Embryonic facial prominence (tissue), 1 donor: ENCODE data around the gene DYRK1A.
A peak's percentile ranks its signal among the peaks of the same experiment; 100 is the strongest.
"Not testable (repeated sequence)": the region's sequence is repeated elsewhere in the genome, so short reads cannot be mapped to it uniquely, and the experiment has no call there.

Source experiments
- DNase-seq: peaks from one replicate; pipeline ENCODE4 v3.0.0-alpha.2; 2016; ENCODE audit errors: extremely low spot score

The DYRK1A gene

GRCh38 chr21:37366482-37367316 is at the start of gene DYRK1A:
DYRK1A (plus strand) TSS chr21:37366773; CDS start chr21:37420375, 53,602 bp downstream.
- DNase-seq: peak; percentile 99

GRCh38 chr21:37319551-37319950 is 47.0 kb upstream of the DYRK1A start:
- no peak for DNase-seq

GRCh38 chr21:37322084-37322483 is 44.5 kb upstream of the DYRK1A start:
- no peak for DNase-seq

GRCh38 chr21:37324558-37324957 is 42.0 kb upstream of the DYRK1A start:
- DNase-seq: no peak

GRCh38 chr21:37328147-37328546 is 38.4 kb upstream of the DYRK1A start:
- not testable (repeated sequence) for DNase-seq

- DNase-seq: no peak
Observed at GRCh38 chr21:37331411-37331810, 35.2 kb upstream of the DYRK1A start.

- no peak for DNase-seq
Observed at GRCh38 chr21:37335053-37335452, 31.5 kb upstream of the DYRK1A start.

GRCh38 chr21:37337179-37337578 is 29.4 kb upstream of the DYRK1A start:
- DNase-seq: no peak

- no peak for DNase-seq
Observed at GRCh38 chr21:37337831-37338230, 28.7 kb upstream of the DYRK1A start.

- no peak for DNase-seq
Observed at GRCh38 chr21:37338671-37339551, 27.7 kb upstream of the DYRK1A start.

- no peak for DNase-seq
Observed at GRCh38 chr21:37339552-37339939, 27.0 kb upstream of the DYRK1A start.

- DNase-seq: no peak
Observed at GRCh38 chr21:37341254-37341960, 25.2 kb upstream of the DYRK1A start.

- no peak for DNase-seq
Observed at GRCh38 chr21:37342046-37342632, 24.4 kb upstream of the DYRK1A start.

GRCh38 chr21:37346841-37347430 is 19.6 kb upstream of the DYRK1A start:
- DNase-seq: no peak

- no peak for DNase-seq
Observed at GRCh38 chr21:37348664-37349063, 17.9 kb upstream of the DYRK1A start.

- no peak for DNase-seq
Observed at GRCh38 chr21:37350472-37350871, 16.1 kb upstream of the DYRK1A start.

GRCh38 chr21:37356706-37357105 is 9.9 kb upstream of the DYRK1A start:
- no peak for DNase-seq

- DNase-seq: no peak
Observed at GRCh38 chr21:37357691-37358090, 8.9 kb upstream of the DYRK1A start.

- no peak for DNase-seq
Observed at GRCh38 chr21:37358397-37358796, 8.2 kb upstream of the DYRK1A start.

GRCh38 chr21:37363936-37364335 is 2.6 kb upstream of the DYRK1A start:
- no peak for DNase-seq

GRCh38 chr21:37364722-37365121 is 1.9 kb upstream of the DYRK1A start:
- no peak for DNase-seq
